GM12878 (cell line): Measurements from ENCODE around the gene REXO1. TPM values are rescaled to one million over a fixed set of nuclear protein-coding genes. Genes with fewer than 3 reads are reported as not detected.
A peak's percentile ranks its signal among the peaks of the same experiment; 100 is the strongest.

Experiments used
- BACH1 ChIP-seq: fragments of 450-650 bp; IDR thresholded peaks from 2 replicates; pipeline ENCODE4 v1.6.1; 2017; ENCODE audit warnings: mild to moderate bottlenecking, borderline replicate concordance
- BHLHE40 ChIP-seq, 2 experiments: fragments of 450-650 bp in 1 of 2; IDR thresholded peaks; 2 replicates each; pipeline ENCODE4 v1.6.1; 2011 to 2017; ENCODE audit warnings: low read depth in 2 of 2, borderline replicate concordance in 1 of 2, improper control_type of control experiment in 1 of 2, low read length in 1 of 2, mild to moderate bottlenecking in 1 of 2
- CBFB ChIP-seq: IDR thresholded peaks from 2 replicates; pipeline ENCODE4 v1.6.1; 2016; ENCODE audit warnings: antibody characterized with exemption, low read depth
- E2F4 ChIP-seq: IDR thresholded peaks from 2 replicates; pipeline ENCODE4 v1.6.1; 2012; ENCODE audit warnings: low read depth, low read length, improper control_type of control experiment
- E2F8 ChIP-seq: fragments of 450-650 bp; IDR thresholded peaks from 2 replicates; pipeline ENCODE4 v1.6.1; 2018; ENCODE audit warnings: mild to moderate bottlenecking, low read depth, moderate library complexity; ENCODE audit not compliant: partially characterized antibody
- ETV6 ChIP-seq, 2 experiments: fragments of 450-650 bp in 1 of 2; IDR thresholded peaks in 1 of 2; conservative IDR thresholded peaks in 1 of 2; 2 replicates each; pipeline ENCODE4 v1.6.1; 2014; ENCODE audit warnings: antibody characterized with exemption in 1 of 2, borderline replicate concordance in 1 of 2, low read depth in 1 of 2, mild to moderate bottlenecking in 1 of 2, moderate library complexity in 1 of 2
- HDGF ChIP-seq: fragments of 450-650 bp; IDR thresholded peaks from 2 replicates; pipeline ENCODE4 v1.6.1; 2016; ENCODE audit warnings: antibody characterized with exemption
- IRF3 ChIP-seq: fragments of 450-650 bp; IDR thresholded peaks from 2 replicates; pipeline ENCODE4 v1.6.1; 2014; ENCODE audit warnings: mild to moderate bottlenecking
- MEF2A ChIP-seq: IDR thresholded peaks from 2 replicates; pipeline ENCODE4 v1.6.1; 2011; ENCODE audit warnings: low read depth, mild to moderate bottlenecking, low read length, moderate library complexity; ENCODE audit not compliant: insufficient read depth
- MYB ChIP-seq: fragments of 150-350 bp; IDR thresholded peaks from 2 replicates; pipeline ENCODE4 v1.6.1; 2014; ENCODE audit warnings: mild to moderate bottlenecking, low read depth, low read length, borderline replicate concordance
- NFXL1 ChIP-seq: fragments of 450-650 bp; IDR thresholded peaks from 2 replicates; pipeline ENCODE4 v1.6.1; 2017; ENCODE audit warnings: antibody characterized with exemption, mild to moderate bottlenecking, borderline replicate concordance
- NR2C2 ChIP-seq: IDR thresholded peaks from 2 replicates; pipeline ENCODE4 v1.6.1; 2011; ENCODE audit warnings: borderline replicate concordance, low read depth; ENCODE audit not compliant: control insufficient read depth, insufficient read length
- NRF1 ChIP-seq: conservative IDR thresholded peaks from 2 replicates; pipeline ENCODE4 v1.6.1; 2011; ENCODE audit warnings: mild to moderate bottlenecking, low read depth, low read length, improper control_type of control experiment
- RELB ChIP-seq: fragments of 450-650 bp; IDR thresholded peaks from 2 replicates; pipeline ENCODE4 v1.6.1; 2017; ENCODE audit warnings: low read depth, mild to moderate bottlenecking, moderate library complexity
- SIN3A ChIP-seq: IDR thresholded peaks from 2 replicates; pipeline ENCODE4 v1.6.1; 2012; ENCODE audit warnings: low read depth, low read length, improper control_type of control experiment
- SMAD1 ChIP-seq: fragments of 450-650 bp; IDR thresholded peaks from 2 replicates; pipeline ENCODE4 v1.6.1; 2018; ENCODE audit warnings: mild to moderate bottlenecking, low read depth; ENCODE audit not compliant: partially characterized antibody
- SMARCA5 ChIP-seq: fragments of 450-650 bp; IDR thresholded peaks from 2 replicates; pipeline ENCODE4 v1.6.1; 2017; ENCODE audit warnings: mild to moderate bottlenecking
- SP1 ChIP-seq: IDR thresholded peaks from one replicate; pipeline ENCODE4 v1.6.1; 2011; ENCODE audit warnings: low read depth, low read length
- SREBF2 ChIP-seq: IDR thresholded peaks from 2 replicates; pipeline ENCODE4 v1.6.1; 2012; ENCODE audit warnings: mild to moderate bottlenecking, low read length
- TCF3 ChIP-seq: IDR thresholded peaks from 2 replicates; pipeline ENCODE4 v1.6.1; 2012; ENCODE audit warnings: low read depth, mild to moderate bottlenecking, low read length, borderline replicate concordance; ENCODE audit not compliant: insufficient read depth
- ZNF622 ChIP-seq: fragments of 450-650 bp; IDR thresholded peaks from 2 replicates; pipeline ENCODE4 v1.6.1; 2017; ENCODE audit warnings: mild to moderate bottlenecking, inconsistent platforms
- polyA plus RNA-seq, 11 experiments: library from polyadenylated mRNA; depleted of rRNA in 4 of 11; unstranded in 6 of 11; stranded (reverse) in 5 of 11; fragments of >200 nt; fragmentation: Nextera tagmentation in 4 of 11; fragmentation: Illumina TruSeq in 1 of 11; extraction: Ambion mirVana in 4 of 11; extraction: Trizol in 1 of 11; gene quantifications; 1 replicate in 1 of 11; 2 replicates in 10 of 11; pipeline versions ENCODE4 v1.2.1 to v1.2.3, GENCODE V29; 2011 to 2016; ENCODE audit warnings: inconsistent platforms in 2 of 11, missing spikeins in 2 of 11, low read depth in 1 of 11
- total RNA-seq, 4 experiments: library from RNA; depleted of rRNA in 3 of 4; stranded (reverse); fragments of >200 nt in 3 of 4; fragmentation: Illumina TruSeq in 1 of 4; extraction: Trizol in 1 of 4; gene quantifications; 2 replicates each; pipeline versions ENCODE4 v1.2.1 to v1.2.3, GENCODE V29; 2013 to 2021

The REXO1 gene
- total and polyA plus RNA-seq, 10 of the 15 experiments (the other 5 are each of a cell fraction or from before 2014, with no cell fraction given), result 0.03 to 45.2 (median 8.4) TPM

- TF ChIP-seq E2F4 (no peak), CBFB (peak; percentile 38; the same call in 1 of the 2 replicates), ETV6 (conservative IDR thresholded peaks at IDR 0.05 in 1 of 2, IDR thresholded peaks at IDR 0.05 in 1 of 2; ENCODE audit: borderline replicate concordance in 1 of 2, low read depth in 1 of 2) (no peak), SMARCA5 (peak; percentile 93), MYB (peak; percentile 96), NFXL1 (no peak), TCF3 (no peak), BHLHE40 (IDR thresholded peaks at IDR 0.05; ENCODE audit: borderline replicate concordance in 1 of 2, low read depth in 2 of 2, low read length in 1 of 2) (peak in 1 of 2 experiments; percentile 46; a peak in 2 of 4 replicates), SMAD1 (no peak), ZNF622 (no peak), HDGF (no peak), NRF1 (no peak), MEF2A (no peak), SP1 (no peak), BACH1 (no peak; the same call in none of the 2 replicates), IRF3 (peak; percentile 30; the same call in 1 of the 2 replicates), E2F8 (no peak), SREBF2 (no peak), SIN3A (no peak), RELB (peak; percentile 92), NR2C2 (no peak)
Observed at GRCh38 chr19:1848399-1849131, at the start of gene REXO1 (continued).
